K562 (cell line): ENCODE results near the gene PRELID3B. TPM values are rescaled to one million over a fixed set of nuclear protein-coding genes. Genes with fewer than 3 reads are reported as not detected.

ENCODE experiments used
- ATAC-seq: fragments of 200-7000 bp; cut with Tn5 transposase; 3 replicates; pipeline ENCODE4 v1.9.1; 2020; ENCODE audit warnings: moderate library complexity
- BruUV-seq: library from RNA; stranded (reverse); fragments of 400-500 nt; replicated peaks from 2 replicates; lab custom pipeline; 2021; lab: Mats Ljungman, UMichigan
- CTCF ChIA-PET: fragments of 300-600 bp; formaldehyde crosslinking; extraction: SDS; loops from one replicate; lab custom pipeline; 2021; ENCODE audit warnings: low intra/inter-chr PET ratio; lab: Yijun Ruan, JAX
- POLR2A ChIA-PET: fragments of 300-600, 350-650 bp; sonication (Branson Sonifier 250); formaldehyde crosslinking; extraction: SDS; loops from one replicate; lab custom pipeline; 2021; ENCODE audit warnings: antibody characterized with exemption, inconsistent platforms; lab: Yijun Ruan, JAX
- DNase-seq, 4 experiments: peaks; one replicate each; pipeline versions ENCODE4 v3.0.0 to v3.0.0-alpha.2; 2011 to 2018; ENCODE audit warnings: low spot score in 3 of 4, mixed read lengths in 3 of 4; ENCODE audit errors: extremely low read depth in 1 of 4
- FAIRE-seq: peaks from 2 replicates; lab custom pipeline; 2011; peaks lifted over from hg19 to GRCh38; lab: Jason Lieb, UNC
- H2AFZ ChIP-seq: 2 replicates; pipeline ENCODE4 v1.6.0; 2011; ENCODE audit warnings: low read depth, low read length, control low read depth, inconsistent platforms
- H3K27ac ChIP-seq: fragments of 200-600 bp; 3 replicates; pipeline ENCODE4 v1.8.0; 2011; ENCODE audit warnings: low read depth, mild to moderate bottlenecking, control low read depth, inconsistent platforms, low read length, moderate library complexity, mixed read lengths; ENCODE audit errors: extremely low read depth
- H3K27me3 ChIP-seq, 2 experiments: fragments of 300-600 bp in 1 of 2; 2 replicates in 1 of 2; 3 replicates in 1 of 2; pipeline versions ENCODE4 v1.6.0 to v1.8.0; 2011; ENCODE audit warnings: inconsistent platforms in 2 of 2, low read length in 2 of 2, mild to moderate bottlenecking in 1 of 2, mixed read lengths in 1 of 2, moderate library complexity in 1 of 2; ENCODE audit not compliant: control insufficient read depth in 2 of 2, insufficient read depth in 2 of 2
- H3K36me3 ChIP-seq: fragments of 300-600 bp; 3 replicates; pipeline ENCODE4 v1.8.0; 2011; ENCODE audit warnings: mild to moderate bottlenecking, low read length, inconsistent platforms; ENCODE audit not compliant: control insufficient read depth, insufficient read depth
- H3K4me1 ChIP-seq, 2 experiments: fragments of 200-600 bp in 1 of 2; replicated peaks in 1 of 2; 2 replicates in 1 of 2; 3 replicates in 1 of 2; pipeline versions ENCODE4 v1.5.1 to v1.8.0; 2011; ENCODE audit warnings: inconsistent platforms in 2 of 2, low read length in 2 of 2, mild to moderate bottlenecking in 1 of 2, mixed read lengths in 1 of 2, moderate library complexity in 1 of 2; ENCODE audit not compliant: control insufficient read depth in 2 of 2, insufficient read depth in 2 of 2
- H3K4me2 ChIP-seq: 2 replicates; pipeline ENCODE4 v1.6.1; 2011; ENCODE audit warnings: low read length, control low read depth, inconsistent platforms, mixed read lengths; ENCODE audit not compliant: insufficient read depth
- H3K4me3 ChIP-seq: fragments of 200-600 bp; sonication (generic), shearing (Covaris generic); 2 replicates; pipeline ENCODE4 v1.5.1; 2016; ENCODE audit warnings: control low read depth, inconsistent platforms
- H3K79me2 ChIP-seq: fragments of 200-600 bp; 3 replicates; pipeline ENCODE4 v1.8.0; 2011; ENCODE audit warnings: low read length, inconsistent platforms; ENCODE audit not compliant: control insufficient read depth, insufficient read depth
- H3K9ac ChIP-seq, 2 experiments: 2 replicates each; pipeline versions ENCODE4 v1.6.0 to v1.6.1; 2011; ENCODE audit warnings: low read depth in 2 of 2, low read length in 2 of 2, control low read depth in 1 of 2, inconsistent platforms in 1 of 2, mild to moderate bottlenecking in 1 of 2, mixed read lengths in 1 of 2; ENCODE audit not compliant: insufficient read depth in 1 of 2
- H3K9me1 ChIP-seq: one replicate; pipeline ENCODE4 v1.6.0; 2011; ENCODE audit warnings: inconsistent platforms, mild to moderate bottlenecking, low read length, moderate library complexity; ENCODE audit not compliant: control insufficient read depth, insufficient read depth
- H3K9me3 ChIP-seq: replicated peaks from 2 replicates; pipeline ENCODE4 v1.5.1; 2011; ENCODE audit warnings: low read depth, low read length, inconsistent platforms; ENCODE audit not compliant: control insufficient read depth, insufficient read depth
- H4K20me1 ChIP-seq: replicated peaks from 2 replicates; pipeline ENCODE4 v1.6.1; 2011; ENCODE audit warnings: low read length, inconsistent platforms, mixed read lengths; ENCODE audit not compliant: control insufficient read depth, insufficient read depth
- CAMTA2 ChIP-seq: fragments of 250-450 bp; sonication (Bioruptor Pico); conservative IDR thresholded peaks from 2 replicates; pipeline ENCODE4 v1.5.1; 2022
- CREM ChIP-seq: IDR thresholded peaks from 2 replicates; pipeline ENCODE4 v1.6.1; 2014; ENCODE audit warnings: antibody characterized with exemption, low read depth
- DMBX1 ChIP-seq: fragments of 250-450 bp; sonication (Bioruptor Pico); IDR thresholded peaks from 2 replicates; pipeline ENCODE4 v1.8.0; 2022; ENCODE audit warnings: inconsistent platforms, mild to moderate bottlenecking, moderate library complexity, borderline replicate concordance
- E4F1 ChIP-seq: fragments of 250-450 bp; sonication (Bioruptor Pico); IDR thresholded peaks from 2 replicates; pipeline ENCODE4 v1.5.0; 2021; ENCODE audit warnings: mild to moderate bottlenecking, borderline replicate concordance
- ESRRA ChIP-seq: fragments of 450-650 bp; IDR thresholded peaks from 2 replicates; pipeline ENCODE4 v1.6.1; 2014; ENCODE audit warnings: low read depth, mild to moderate bottlenecking, moderate library complexity, borderline replicate concordance
- ETV1 ChIP-seq: fragments of 450-650 bp; conservative IDR thresholded peaks from 2 replicates; pipeline ENCODE4 v1.6.1; 2016; ENCODE audit warnings: missing genetic modification characterization, control low read depth, low read depth, missing compliant biosample characterization
- FOSL1 ChIP-seq: fragments of 200-800 bp; sonication (Bioruptor generic); conservative IDR thresholded peaks from 2 replicates; pipeline ENCODE4 v1.6.1; 2016; ENCODE audit warnings: missing genetic modification characterization, missing compliant biosample characterization
- HNRNPK ChIP-seq: fragments of 200-400 bp; formaldehyde crosslinking; IDR thresholded peaks from one replicate; pipeline ENCODE4 v1.6.1; 2018; ENCODE audit warnings: mild to moderate bottlenecking, low read depth, low read length; ENCODE audit not compliant: poor library complexity, severe bottlenecking
- KAT2B ChIP-seq: IDR thresholded peaks from one replicate; pipeline ENCODE4 v1.6.1; 2012; ENCODE audit warnings: low read depth, mild to moderate bottlenecking, control low read depth, inconsistent platforms, low read length, moderate library complexity
- MAFK ChIP-seq: IDR thresholded peaks from 2 replicates; pipeline ENCODE4 v1.6.1; 2011; ENCODE audit warnings: low read length, improper control_type of control experiment
- NFATC3 ChIP-seq: fragments of 450-650 bp; IDR thresholded peaks from 2 replicates; pipeline ENCODE4 v1.6.1; 2017; ENCODE audit warnings: mild to moderate bottlenecking
- PURB ChIP-seq: sonication (generic); formaldehyde crosslinking; IDR thresholded peaks from 2 replicates; pipeline ENCODE4 v1.9.0; 2021; ENCODE audit warnings: low read depth, mild to moderate bottlenecking, missing genetic modification reagents
- RFX1 ChIP-seq: fragments of 450-650 bp; IDR thresholded peaks from 2 replicates; pipeline ENCODE4 v1.6.1; 2016; ENCODE audit warnings: mild to moderate bottlenecking, moderate library complexity
- WGBS: fragments of 100-300 bp; shearing (Covaris generic); methylation state at CpG from one replicate; pipeline ENCODE4 v1.1.6; 2016; ENCODE audit warnings: low coverage, mixed read lengths; ENCODE audit not compliant: insufficient coverage; ENCODE audit errors: missing lambda C conversion rate; 5-methylcytosine and 5-hydroxymethylcytosine counted together
- in situ Hi-C: fragments of 300-500 bp; cut with MboI; formaldehyde crosslinking; loops from 4 replicates; pipeline ENCODE4 v1.15.0; 2018; ENCODE audit warnings: inconsistent platforms, mixed read lengths
- intact Hi-C: fragments of 100-400 bp; cut with micrococcal nuclease; formaldehyde crosslinking; loops from 2 replicates; pipeline ENCODE4 v1.14.2; 2022
- polyA plus RNA-seq, 8 experiments: library from polyadenylated mRNA; depleted of rRNA in 4 of 8; stranded (reverse) in 5 of 8; unstranded in 3 of 8; fragments of >200 nt; fragmentation: Nextera tagmentation in 2 of 8; fragmentation: Illumina TruSeq in 1 of 8; extraction: Ambion mirVana in 2 of 8; extraction: Trizol in 1 of 8; gene quantifications; 2 replicates each; pipeline versions ENCODE4 v1.2.1 to v1.2.3, GENCODE V29; 2011 to 2014; ENCODE audit warnings: inconsistent platforms in 1 of 8, missing spikeins in 1 of 8
- total RNA-seq, 7 experiments: library from RNA; depleted of rRNA in 6 of 7; stranded (reverse); fragments of >200 nt in 6 of 7; fragmentation: Illumina TruSeq in 2 of 7; extraction: Trizol in 2 of 7; gene quantifications; 2 replicates each; pipeline versions ENCODE4 v1.2.1 to v1.2.3, GENCODE V29; 2011 to 2021; ENCODE audit warnings: low replicate concordance in 1 of 7
- TF ChIP-seq, protein P1 (sequence below): sonication (generic); formaldehyde crosslinking; IDR thresholded peaks from 2 replicates; pipeline ENCODE4 v1.9.0; 2022; ENCODE audit warnings: mild to moderate bottlenecking, missing genetic modification reagents
- TF ChIP-seq, protein P2 (sequence below): fragments of 450-650 bp; IDR thresholded peaks from 2 replicates; pipeline ENCODE4 v1.6.1; 2017; ENCODE audit warnings: antibody characterized with exemption, mild to moderate bottlenecking

Gene PRELID3B
- total and polyA plus RNA-seq, 9 of the 15 experiments (the other 6 are each of a cell fraction or from before 2014, with no cell fraction given): 77.0 to 186 (median 101) TPM

GRCh38 chr20:59016795-59017492 lies 25.6 kb downstream of the PRELID3B start:
- Histone ChIP-seq H4K20me1 (no peaks in the 10 kb centered on the region), H3K79me2 (peaks cover 30% of the 10 kb centered on the region), H3K27ac (peak overlapping the region; percentile 70), H3K4me3 (no peak overlapping the region), H3K9me1 (no peaks in the 10 kb centered on the region), H3K4me1 (peaks cover 76 to 77% of the 10 kb centered on the region in 2 experiments), H3K4me2 (peak overlapping the region; percentile 35), H3K27me3 (no peaks in the 10 kb centered on the region), H3K36me3 (peaks cover 8% of the 10 kb centered on the region; the same call in 1 of the 3 replicates), H3K9me3 (no peaks in the 10 kb centered on the region), H3K9ac (peak overlapping the region; percentile 38 to 81; a peak in 3 of 4 replicates), H2AFZ (peak overlapping the region; percentile 57; the same call in 1 of the 2 replicates)
- intact Hi-C loops: no loop called here
- DNase-seq (no peak), FAIRE-seq (no peak), ATAC-seq (no peak)
- CTCF ChIA-PET: no interaction called here
- no TSS peak for BruUV-seq
- in situ Hi-C loops: no loop called here
- whole genome bisulfite sequencing: 34% methylated on average over 4 of the region's 4 CpGs
- POLR2A ChIA-PET: interaction anchor here (0.9 to 3.1 kb wide), 3 partner anchors 8 to 19 kb away, joined by 4 to 25 read pairs (median 4); partner anchors contain the start of gene ATP5F1E
- TF ChIP-seq ESRRA: peak; percentile 40; the same call in 1 of the 2 replicates
- no peak for TF ChIP-seq DMBX1 (CRISPR knock-in tag)
- TF ChIP-seq, protein P1, sequence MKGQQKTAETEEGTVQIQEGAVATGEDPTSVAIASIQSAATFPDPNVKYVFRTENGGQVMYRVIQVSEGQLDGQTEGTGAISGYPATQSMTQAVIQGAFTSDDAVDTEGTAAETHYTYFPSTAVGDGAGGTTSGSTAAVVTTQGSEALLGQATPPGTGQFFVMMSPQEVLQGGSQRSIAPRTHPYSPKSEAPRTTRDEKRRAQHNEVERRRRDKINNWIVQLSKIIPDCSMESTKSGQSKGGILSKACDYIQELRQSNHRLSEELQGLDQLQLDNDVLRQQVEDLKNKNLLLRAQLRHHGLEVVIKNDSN (CRISPR knock-in tag): peak; percentile 51; the same call in 1 of the 2 replicates
- peak; percentile 39 for TF ChIP-seq FOSL1 (tag)
- no peak for TF ChIP-seq RFX1
- no peak for TF ChIP-seq E4F1 (CRISPR knock-in tag)
- no peak for TF ChIP-seq NFATC3
- no peak for TF ChIP-seq CAMTA2 (CRISPR knock-in tag)
- TF ChIP-seq MAFK: no peak
- no peak for TF ChIP-seq CREM
- TF ChIP-seq HNRNPK: no peak
- TF ChIP-seq KAT2B: no peak
- peak; percentile 53; the same call in 1 of the 2 replicates for TF ChIP-seq ETV1 (tag)
- TF ChIP-seq, protein P2, sequence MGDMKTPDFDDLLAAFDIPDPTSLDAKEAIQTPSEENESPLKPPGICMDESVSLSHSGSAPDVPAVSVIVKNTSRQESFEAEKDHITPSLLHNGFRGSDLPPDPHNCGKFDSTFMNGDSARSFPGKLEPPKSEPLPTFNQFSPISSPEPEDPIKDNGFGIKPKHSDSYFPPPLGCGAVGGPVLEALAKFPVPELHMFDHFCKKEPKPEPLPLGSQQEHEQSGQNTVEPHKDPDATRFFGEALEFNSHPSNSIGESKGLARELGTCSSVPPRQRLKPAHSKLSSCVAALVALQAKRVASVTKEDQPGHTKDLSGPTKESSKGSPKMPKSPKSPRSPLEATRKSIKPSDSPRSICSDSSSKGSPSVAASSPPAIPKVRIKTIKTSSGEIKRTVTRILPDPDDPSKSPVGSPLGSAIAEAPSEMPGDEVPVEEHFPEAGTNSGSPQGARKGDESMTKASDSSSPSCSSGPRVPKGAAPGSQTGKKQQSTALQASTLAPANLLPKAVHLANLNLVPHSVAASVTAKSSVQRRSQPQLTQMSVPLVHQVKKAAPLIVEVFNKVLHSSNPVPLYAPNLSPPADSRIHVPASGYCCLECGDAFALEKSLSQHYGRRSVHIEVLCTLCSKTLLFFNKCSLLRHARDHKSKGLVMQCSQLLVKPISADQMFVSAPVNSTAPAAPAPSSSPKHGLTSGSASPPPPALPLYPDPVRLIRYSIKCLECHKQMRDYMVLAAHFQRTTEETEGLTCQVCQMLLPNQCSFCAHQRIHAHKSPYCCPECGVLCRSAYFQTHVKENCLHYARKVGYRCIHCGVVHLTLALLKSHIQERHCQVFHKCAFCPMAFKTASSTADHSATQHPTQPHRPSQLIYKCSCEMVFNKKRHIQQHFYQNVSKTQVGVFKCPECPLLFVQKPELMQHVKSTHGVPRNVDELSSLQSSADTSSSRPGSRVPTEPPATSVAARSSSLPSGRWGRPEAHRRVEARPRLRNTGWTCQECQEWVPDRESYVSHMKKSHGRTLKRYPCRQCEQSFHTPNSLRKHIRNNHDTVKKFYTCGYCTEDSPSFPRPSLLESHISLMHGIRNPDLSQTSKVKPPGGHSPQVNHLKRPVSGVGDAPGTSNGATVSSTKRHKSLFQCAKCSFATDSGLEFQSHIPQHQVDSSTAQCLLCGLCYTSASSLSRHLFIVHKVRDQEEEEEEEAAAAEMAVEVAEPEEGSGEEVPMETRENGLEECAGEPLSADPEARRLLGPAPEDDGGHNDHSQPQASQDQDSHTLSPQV: peak; percentile 35; the same call in 1 of the 2 replicates
- no peak for TF ChIP-seq PURB (CRISPR knock-in tag)
